ENCODE measurements around the gene BHLHE23.

- no peak for TF ChIP-seq CTCF (IDR thresholded peaks at IDR 0.05)
- TF ChIP-seq POLR2A (IDR thresholded peaks at IDR 0.05) = no peak
Observed at GRCh38 chr20:62993856-62994494, 12.8 kb downstream of the BHLHE23 start.
